ENCODE results near the gene LTBP2.
"Not testable (repeated sequence)": the region's sequence is repeated elsewhere in the genome, so short reads cannot be mapped to it uniquely, and the experiment has no call there.

The LTBP2 gene

DNA sequence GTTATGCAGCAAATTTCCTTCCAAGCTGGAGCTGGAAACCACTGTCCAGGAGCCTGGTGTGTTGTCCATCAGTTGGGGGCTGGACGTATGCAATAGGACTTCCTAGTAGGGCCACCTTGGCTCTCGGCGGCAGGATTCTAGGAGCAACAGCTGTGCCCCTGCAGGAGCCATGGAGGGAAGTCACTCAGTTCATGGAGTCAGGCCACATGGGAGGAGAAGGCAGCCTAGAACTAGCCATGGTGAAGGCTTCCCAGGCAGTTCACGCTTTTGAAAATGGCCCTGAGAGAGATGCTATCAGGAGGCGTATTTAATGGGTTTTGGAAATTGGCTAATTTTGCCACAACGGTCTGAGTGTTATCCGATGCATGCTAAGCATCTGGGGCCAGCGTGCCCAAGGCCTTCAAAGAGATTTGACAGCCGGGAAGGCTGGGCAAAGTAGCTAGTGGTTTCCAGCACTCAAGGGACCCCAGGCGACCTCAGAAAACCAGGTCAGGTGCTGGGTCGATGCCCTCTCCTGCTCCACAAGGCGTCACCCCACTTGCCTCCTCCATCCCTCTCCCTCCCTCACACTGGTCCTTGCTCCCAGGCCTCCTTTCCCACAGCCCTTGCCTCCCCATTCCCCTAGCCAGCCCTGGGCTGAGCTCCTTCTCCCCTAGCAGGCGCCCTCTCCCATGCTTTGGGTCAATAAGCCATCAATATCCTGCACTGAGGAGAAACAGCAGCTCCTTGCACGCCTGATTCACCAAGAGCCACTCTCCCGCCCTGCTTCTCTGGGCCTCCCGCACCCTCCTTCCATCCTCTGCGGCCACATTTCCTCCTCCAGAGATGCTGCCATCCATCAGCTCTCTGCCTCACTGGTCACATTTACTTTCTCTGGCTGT is 155.1 kb downstream of the LTBP2 start:
- no peak for DNase-seq
- peaks cover 0 to 19% (median 10%) of the 10 kb centered on the region in 4 experiments for H3K4me1 ChIP-seq (ENCODE audit: control extremely low read depth in 1 of 4, control insufficient read depth in 4 of 4, insufficient read depth in 4 of 4, low read length in 3 of 4)
- no peak overlapping the region for H3K27ac ChIP-seq (ENCODE audit: insufficient read depth in 1 of 2, low read depth in 1 of 2, low read length in 2 of 2, poor library complexity in 1 of 2, severe bottlenecking in 2 of 2)
- H3K4me3 ChIP-seq (ENCODE audit: control insufficient read depth in 1 of 7, extremely low read depth in 1 of 7, insufficient read depth in 4 of 7, low read depth in 2 of 7, low read length in 6 of 7), result no peak overlapping the region
- POLR2A ChIA-PET, result no interaction called here
- no peaks in the 10 kb centered on the region for H3K36me3 ChIP-seq (ENCODE audit: control insufficient read depth in 4 of 4, insufficient read depth in 4 of 4, low read length in 3 of 4)
- H3K27me3 ChIP-seq (replicated peaks in 2 of 5; ENCODE audit: control insufficient read depth in 4 of 5, insufficient read depth in 5 of 5, low read length in 4 of 5), result no peaks in the 10 kb centered on the region
- CTCF ChIA-PET, result interaction anchor here (1.7 kb wide), 1 partner anchor 22 kb away, joined by 10 read pairs; no protein-coding TSS in a partner anchor
- WGBS (ENCODE audit: insufficient coverage), result over 99% methylated on average over 15 of the region's 17 CpGs
- no peaks in the 10 kb centered on the region for H3K9me3 ChIP-seq (ENCODE audit: control extremely low read depth in 1 of 5, control insufficient read depth in 4 of 5, insufficient read depth in 2 of 5, low read depth in 1 of 5, low read length in 4 of 5)

DNA sequence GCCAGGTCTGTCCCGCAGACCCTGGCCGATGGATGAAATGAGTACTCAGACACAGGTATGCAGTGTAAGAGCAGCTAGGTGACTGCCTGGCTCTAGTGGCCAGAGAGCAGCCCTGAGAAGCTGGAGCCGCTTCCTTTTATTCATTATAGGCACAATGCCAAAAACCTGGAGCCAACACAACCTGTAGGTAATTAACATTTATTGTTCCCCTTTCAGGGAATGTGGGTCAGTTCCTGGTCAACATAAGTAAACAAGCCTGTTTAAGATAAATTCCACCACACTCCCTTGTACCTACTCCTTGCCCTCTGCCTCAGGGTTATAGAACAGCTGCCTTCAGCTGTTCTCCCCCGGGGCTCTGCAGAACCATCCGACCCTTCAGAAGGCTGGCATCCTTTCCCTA is 157.6 kb downstream of the LTBP2 start:
- H3K9me3 ChIP-seq (ENCODE audit: control extremely low read depth in 1 of 5, control insufficient read depth in 4 of 5, insufficient read depth in 2 of 5, low read depth in 1 of 5, low read length in 4 of 5); DNase-seq; H3K27me3 ChIP-seq (replicated peaks in 2 of 5; ENCODE audit: control insufficient read depth in 4 of 5, insufficient read depth in 5 of 5, low read length in 4 of 5); POLR2A ChIA-PET; H3K4me1 ChIP-seq (ENCODE audit: control extremely low read depth in 1 of 4, control insufficient read depth in 4 of 4, insufficient read depth in 4 of 4, low read length in 3 of 4); H3K4me3 ChIP-seq (ENCODE audit: control insufficient read depth in 1 of 7, extremely low read depth in 1 of 7, insufficient read depth in 4 of 7, low read depth in 2 of 7, low read length in 6 of 7); H3K27ac ChIP-seq (ENCODE audit: insufficient read depth in 1 of 2, low read depth in 1 of 2, low read length in 2 of 2, poor library complexity in 1 of 2, severe bottlenecking in 2 of 2); H3K36me3 ChIP-seq (ENCODE audit: control insufficient read depth in 4 of 4, insufficient read depth in 4 of 4, low read length in 3 of 4): not testable (repeated sequence)
- WGBS (ENCODE audit: insufficient coverage), result 100% methylated on average over 2 of the region's 5 CpGs
- CTCF ChIA-PET, result interaction anchor here (1.1 kb wide), 1 partner anchor 17 kb away, joined by 3 read pairs; no protein-coding TSS in a partner anchor

Data from common myeloid progenitor, CD34-positive (primary cell).